Measurements from ENCODE around the gene GNG4. TPM values are rescaled to one million over a fixed set of nuclear protein-coding genes. Genes with fewer than 3 reads are reported as not detected.

The GNG4 gene
- total and polyA plus RNA-seq, 9 of the 15 experiments (the other 6 are each of a cell fraction or from before 2014, with no cell fraction given) = 0.06 to 0.58 (median 0.08) TPM; not detected in 4

GRCh38 chr1:235503403-235504121 is 146.0 kb downstream of the GNG4 start (continued):
- TF ChIP-seq ZBTB34 (CRISPR knock-in tag; IDR thresholded peaks at IDR 0.05) (no peak), POLR2AphosphoS2 (IDR thresholded peaks at IDR 0.05; ENCODE audit: low read length) (no peak), ETS1 (conservative IDR thresholded peaks at IDR 0.05; ENCODE audit: control insufficient read depth, low read depth, low read length) (no peak), ZNF232 (CRISPR knock-in tag; IDR thresholded peaks at IDR 0.05) (no peak), EZH2 (IDR thresholded peaks at IDR 0.05; ENCODE audit: borderline replicate concordance, low read depth, low read length) (no peak), HBP1 (CRISPR knock-in tag; IDR thresholded peaks at IDR 0.05) (no peak), HMG20A (CRISPR knock-in tag; conservative IDR thresholded peaks at IDR 0.05) (no peak), MYC (IDR thresholded peaks at IDR 0.05; ENCODE audit: low read depth, low read length) (peak; percentile 51; the same call in 1 of the 2 replicates), MYC (CRISPR knock-in tag; IDR thresholded peaks at IDR 0.05; ENCODE audit: borderline replicate concordance, low read depth) (peak; percentile 70; the same call in 1 of the 2 replicates), LARP7 (IDR thresholded peaks at IDR 0.05) (peak; percentile 20; the same call in 1 of the 2 replicates), ZBTB5 (IDR thresholded peaks at IDR 0.05) (no peak), ZNF699 (CRISPR knock-in tag; IDR thresholded peaks at IDR 0.05; ENCODE audit: insufficient replicate concordance) (no peak), ZNF146 (CRISPR knock-in tag; IDR thresholded peaks at IDR 0.05; ENCODE audit: unreplicated experiment) (no peak), ZNF175 (CRISPR knock-in tag; IDR thresholded peaks at IDR 0.05; ENCODE audit: low read depth) (no peak), XRCC5 (IDR thresholded peaks at IDR 0.05; ENCODE audit: low read depth, low read length) (peak; percentile 26; the same call in 1 of the 2 replicates), MTA2 (IDR thresholded peaks at IDR 0.05; ENCODE audit: low read depth) (no peak), ZNF277 (CRISPR knock-in tag; IDR thresholded peaks at IDR 0.05; ENCODE audit: borderline replicate concordance) (no peak), DNMT1 (IDR thresholded peaks at IDR 0.05) (no peak)

Measured in K562 (cell line).